ENCODE data around the gene BDKRB1.
A peak's percentile ranks its signal among the peaks of the same experiment; 100 is the strongest.

Gene BDKRB1

DNA sequence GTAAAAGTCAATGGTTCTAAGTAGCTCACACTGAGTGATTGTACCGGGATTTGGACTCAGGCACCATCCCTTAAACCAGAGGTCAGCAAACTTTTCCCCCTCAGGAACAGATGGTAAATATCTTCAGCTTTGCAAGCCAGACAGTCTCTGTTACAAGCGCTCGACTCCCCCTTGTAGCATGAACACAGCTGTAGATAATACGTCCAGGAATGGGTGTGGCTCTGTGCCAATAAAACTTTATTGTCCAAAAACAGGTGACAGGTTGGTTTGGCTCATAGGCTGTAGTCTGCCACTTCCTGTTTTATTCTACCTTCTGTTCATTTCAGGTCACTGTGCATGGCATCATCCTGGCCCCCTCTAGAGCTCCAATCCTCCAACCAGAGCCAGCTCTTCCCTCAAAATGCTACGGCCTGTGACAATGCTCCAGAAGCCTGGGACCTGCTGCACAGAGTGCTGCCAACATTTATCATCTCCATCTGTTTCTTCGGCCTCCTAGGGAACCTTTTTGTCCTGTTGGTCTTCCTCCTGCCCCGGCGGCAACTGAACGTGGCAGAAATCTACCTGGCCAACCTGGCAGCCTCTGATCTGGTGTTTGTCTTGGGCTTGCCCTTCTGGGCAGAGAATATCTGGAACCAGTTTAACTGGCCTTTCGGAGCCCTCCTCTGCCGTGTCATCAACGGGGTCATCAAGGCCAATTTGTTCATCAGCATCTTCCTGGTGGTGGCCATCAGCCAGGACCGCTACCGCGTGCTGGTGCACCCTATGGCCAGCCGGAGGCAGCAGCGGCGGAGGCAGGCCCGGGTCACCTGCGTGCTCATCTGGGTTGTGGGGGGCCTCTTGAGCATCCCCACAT, 7.6 kb downstream of the BDKRB1 start:
- DNase-seq: no peak

DNA sequence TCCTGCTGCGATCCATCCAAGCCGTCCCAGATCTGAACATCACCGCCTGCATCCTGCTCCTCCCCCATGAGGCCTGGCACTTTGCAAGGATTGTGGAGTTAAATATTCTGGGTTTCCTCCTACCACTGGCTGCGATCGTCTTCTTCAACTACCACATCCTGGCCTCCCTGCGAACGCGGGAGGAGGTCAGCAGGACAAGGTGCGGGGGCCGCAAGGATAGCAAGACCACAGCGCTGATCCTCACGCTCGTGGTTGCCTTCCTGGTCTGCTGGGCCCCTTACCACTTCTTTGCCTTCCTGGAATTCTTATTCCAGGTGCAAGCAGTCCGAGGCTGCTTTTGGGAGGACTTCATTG, 8.2 kb downstream of the BDKRB1 start:
- no peak for DNase-seq

DNA sequence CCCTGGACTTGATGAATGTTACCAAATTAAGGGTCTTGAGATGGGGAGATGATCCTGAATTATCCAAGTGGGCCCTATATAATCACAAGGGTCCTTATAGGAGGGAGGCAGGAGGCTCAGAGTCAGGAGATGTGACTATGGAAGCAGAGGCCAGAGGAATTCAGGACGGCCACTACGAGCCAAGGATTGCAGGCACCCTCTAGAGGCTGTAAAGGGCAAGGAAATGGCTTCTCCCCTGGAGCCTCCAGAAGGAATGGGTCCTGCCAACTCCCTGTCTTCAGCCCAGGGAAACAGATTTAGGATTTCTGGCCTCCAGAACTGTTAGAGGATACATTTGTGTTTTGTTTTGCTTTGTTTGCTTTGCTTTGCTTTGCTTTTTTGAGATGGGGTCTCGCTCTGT, 8.8 kb downstream of the BDKRB1 start:
- no peak for DNase-seq

DNA sequence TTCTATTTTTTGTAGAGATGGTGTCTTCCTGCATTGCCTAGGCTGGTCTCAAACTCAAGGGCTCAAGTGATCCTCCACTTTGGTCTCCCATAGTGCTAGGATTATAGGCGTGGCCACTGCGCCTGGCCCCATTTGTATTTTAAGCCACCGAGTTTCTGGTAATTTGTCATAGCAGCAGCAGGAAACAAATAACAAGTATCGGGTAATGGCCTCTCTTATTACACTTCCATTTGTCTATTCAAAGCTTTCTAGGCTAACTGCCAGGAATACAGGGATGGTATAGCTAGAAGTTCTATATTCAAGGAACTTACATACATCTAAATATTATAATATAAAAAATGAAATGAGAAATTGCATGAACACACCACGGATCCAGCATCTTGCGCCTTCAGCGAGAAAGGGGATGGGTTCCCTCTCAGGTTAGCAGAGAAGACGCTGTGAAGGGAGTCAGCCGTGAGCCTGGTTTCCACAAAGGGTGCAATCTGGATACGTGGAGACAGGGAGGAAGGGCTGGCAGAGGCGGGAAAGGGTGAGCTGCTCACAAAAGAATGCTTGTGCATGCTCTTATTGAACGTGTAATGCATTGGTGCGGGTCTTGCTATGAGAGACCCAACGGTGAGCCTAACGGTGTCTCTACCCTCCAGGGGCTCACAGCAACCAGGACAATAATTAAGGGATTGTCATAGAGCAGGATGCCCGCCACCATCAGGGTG, 9.5 kb downstream of the BDKRB1 start:
- peak; percentile 63 for DNase-seq

DNA sequence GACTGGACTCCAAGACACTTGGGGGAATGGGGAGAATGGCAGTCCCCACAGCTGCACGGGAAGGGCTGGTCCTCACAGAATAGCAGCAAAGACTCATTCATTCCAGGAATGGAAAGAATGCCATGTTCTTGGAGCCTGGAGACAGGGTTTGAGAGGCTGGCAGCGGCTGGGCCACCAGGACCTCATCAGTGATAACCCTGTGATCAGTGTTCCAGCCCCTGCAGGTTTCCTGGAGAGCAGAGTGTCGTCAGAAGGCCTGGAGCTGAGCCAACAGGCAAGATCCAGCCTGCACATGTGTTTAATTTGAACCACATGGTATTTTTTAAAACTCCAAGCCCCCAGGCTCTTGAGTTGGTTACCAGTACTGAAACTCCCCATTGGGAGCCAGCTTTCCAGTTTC, 11.3 kb downstream of the BDKRB1 start:
- peak; percentile 45 for DNase-seq

DNA sequence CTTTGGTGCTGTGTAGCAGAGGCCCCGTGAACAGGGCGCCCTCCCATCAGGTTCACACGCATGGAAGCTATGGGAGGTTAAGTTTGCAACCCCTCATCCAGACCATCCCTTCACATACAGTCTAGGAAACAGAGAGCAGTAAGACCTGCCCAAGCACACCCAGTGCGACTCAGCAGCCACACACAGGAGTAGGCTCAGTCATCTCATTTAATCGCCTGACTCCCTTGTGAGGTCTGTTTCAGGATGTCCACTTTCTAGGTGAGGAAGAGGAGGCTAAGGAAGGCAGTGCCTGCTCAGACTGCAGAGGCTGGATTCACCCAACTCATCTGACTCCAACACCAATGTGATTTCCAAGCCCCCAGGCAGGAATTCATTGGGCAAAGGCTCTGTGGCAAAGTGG, 11.9 kb downstream of the BDKRB1 start:
- DNase-seq: no peak

DNA sequence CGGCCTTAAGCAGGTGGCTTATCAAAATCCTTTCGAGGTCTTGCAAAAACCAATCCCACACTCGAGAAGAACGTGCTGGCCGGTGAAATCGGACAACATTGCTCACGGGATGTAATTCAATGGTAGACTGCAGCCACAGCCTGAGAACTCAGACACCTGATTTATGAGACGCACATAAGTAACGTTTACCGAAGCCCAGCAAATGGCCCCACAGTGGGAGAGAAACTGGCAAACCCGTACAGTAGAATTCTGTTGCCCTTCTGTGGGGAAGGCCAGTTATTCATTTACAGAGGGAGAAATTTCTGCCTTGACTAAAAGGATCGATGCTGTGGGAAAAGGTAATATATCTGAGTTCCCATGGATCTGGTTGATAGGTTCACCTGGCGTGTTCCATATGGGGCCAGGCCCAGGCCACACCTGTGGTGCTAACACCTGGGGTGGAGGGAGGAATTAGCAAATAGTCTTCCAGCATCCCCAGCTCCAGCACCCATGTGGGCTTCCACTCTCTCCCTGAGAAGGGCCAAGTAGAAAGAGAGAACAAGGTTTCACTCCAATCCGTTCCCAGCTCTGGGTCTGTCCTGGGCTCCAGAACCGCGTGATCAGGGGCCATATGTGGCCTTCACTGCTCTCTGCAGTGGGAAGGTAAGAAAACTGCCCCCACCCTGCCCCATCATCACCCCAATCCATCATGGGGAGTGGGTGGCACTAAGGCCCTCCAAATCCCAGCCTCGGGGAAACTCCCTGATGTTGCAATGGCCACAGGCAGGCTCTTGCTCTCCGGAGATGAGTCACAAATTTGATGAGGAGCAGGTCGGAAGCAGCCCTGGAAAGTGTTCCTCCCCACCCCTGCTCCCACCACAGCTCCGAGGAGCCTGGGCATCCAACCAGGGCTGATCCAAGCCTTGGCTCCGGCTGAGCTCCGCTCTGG, 12.7 kb downstream of the BDKRB1 start:
- DNase-seq: no peak

DNA sequence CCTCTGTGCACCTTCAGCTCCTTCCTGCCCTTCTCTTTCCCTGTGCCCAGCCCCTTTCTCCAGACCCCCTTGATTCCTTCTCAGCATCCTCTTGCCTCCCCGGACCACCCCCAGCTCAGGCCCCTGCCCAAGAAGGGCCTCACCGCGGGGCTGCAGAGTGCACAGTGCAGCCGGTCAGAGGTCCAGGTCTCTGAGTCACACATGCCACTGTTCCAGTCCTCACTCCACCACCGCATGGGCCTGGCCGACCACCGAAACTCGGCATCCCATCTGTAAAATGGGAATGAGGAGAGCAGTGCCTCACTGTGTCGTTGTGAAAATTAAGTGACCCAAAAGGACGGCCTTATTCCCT, 13.3 kb downstream of the BDKRB1 start:
- no peak for DNase-seq

DNA sequence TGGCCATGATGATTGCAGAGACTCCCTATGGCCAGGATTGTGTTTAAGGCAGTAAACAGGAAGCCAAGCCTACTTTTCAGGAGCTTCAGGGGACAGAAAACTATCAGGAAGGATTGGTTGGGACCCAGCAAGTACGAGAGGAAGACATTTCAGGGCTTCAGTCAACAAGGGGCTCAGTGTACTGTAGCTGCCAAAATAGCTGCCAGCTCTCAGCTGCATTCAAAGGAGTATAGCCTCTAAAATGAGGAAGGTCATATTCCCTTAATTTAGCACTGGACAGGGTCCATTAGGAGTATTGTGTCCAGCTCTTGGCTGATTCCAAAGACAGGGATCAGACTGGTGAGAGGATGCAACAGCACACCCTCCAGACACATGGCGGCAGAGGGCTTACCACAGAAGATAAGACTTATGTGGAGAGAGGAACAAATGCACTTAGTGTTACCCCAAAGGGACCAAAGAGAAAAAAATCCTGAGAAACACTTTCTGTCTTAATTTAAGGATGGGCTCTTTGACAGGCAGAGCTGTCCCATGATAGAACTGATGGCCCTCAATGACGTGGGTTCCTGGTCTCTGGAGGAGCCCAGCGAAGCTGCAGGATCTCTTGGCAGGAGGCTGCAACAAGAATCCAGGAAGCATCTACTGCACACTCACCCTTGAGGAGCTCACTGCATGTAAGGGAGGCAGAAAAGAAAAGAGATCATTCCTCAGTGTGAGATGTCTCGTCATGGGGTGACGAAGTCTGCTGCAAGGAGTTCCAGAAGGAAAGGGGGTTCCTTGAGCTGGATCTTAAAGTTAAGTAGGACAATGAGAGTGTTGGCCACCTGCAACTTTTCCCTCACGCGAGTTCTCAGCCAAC, 14.8 kb downstream of the BDKRB1 start:
- DNase-seq: no peak

DNA sequence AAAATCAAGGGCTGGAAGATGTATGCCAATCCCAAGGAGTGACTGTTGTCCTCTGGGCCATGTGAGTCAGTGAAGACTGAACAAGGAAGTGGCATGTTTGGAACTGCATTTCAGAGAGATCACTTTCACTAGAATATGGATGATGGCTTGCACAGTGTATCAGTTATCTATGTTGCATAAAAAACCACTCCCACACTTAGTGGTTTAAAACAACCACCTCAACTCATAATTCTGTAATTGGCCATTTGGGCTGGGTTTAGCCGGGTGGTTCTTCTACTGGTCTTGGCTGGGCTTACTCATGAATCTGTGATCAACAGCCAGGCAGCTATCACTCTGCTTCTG, 15.4 kb downstream of the BDKRB1 start:
- no peak for DNase-seq

DNA sequence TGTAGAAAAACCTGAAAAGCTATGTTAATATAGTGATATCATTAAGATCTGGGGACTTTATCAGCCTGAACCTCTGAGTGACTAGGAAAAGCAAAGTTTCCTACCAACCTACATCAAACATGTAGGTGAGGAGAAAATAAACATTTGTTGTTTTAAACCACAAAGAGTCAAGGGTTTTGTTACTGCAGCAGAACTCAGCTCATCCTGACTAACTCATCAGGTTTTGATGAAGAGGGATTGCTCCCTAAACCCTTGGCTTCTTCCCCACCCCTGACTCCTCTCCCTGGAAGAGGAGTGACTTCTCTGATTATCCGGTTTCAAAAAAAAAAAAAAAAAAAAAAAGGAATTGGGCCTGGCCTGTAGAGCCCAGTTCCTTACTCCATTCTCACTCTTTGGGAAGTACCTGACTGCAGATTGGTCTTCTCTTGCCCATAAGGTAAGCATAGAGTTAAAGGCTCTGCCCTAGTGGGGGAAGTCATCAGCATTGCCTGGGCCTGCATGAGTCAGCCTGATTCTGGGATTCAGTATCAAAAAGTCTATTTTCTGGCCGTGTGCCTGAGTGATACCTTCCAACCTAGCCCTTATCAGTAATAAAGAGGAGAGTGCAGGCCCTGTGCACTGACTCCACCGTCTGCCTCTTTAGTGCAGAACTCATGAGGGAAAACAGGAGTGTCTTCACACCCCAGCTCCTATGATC, 16.9 kb downstream of the BDKRB1 start:
- no peak for DNase-seq

DNA sequence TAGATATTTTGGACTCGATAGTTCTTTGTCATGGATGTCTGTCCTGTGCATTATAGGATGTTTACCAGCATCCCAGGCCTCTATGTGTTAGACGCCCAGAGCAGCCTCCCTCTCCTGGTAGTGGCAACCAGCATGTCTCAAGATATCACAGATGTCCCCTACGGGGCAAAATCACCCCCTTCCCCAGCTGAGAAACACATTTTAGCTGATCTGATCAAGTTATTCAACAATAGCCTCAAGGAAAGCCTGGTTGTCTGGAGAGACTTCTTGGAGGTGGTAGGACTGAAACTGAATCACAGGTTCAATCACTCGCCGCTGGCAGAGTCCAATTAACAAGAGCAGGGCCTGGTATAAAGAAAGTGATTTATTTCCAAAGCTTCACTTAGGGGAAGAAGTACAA, 17.6 kb downstream of the BDKRB1 start:
- no peak for DNase-seq

DNA sequence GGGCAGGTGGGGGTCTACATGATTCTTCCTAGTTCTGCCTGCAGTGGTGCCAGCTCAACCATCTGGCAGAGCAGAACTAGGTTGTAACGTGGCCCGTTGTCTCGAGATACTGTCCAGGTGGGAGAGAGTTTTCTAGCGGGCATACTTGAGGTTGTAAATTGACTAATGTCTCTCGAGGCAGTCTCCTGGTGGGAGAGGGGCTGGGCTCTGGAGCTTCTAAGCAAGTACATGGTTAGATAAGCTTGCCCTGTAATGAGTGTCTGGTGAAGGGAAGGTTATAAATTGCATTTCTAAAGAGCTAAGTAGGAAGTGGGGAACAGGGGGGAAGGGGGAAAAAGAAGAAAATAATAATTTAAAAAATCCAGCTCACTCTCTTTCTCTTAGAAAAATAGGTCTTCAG, 18.1 kb downstream of the BDKRB1 start:
- DNase-seq: no peak

DNA sequence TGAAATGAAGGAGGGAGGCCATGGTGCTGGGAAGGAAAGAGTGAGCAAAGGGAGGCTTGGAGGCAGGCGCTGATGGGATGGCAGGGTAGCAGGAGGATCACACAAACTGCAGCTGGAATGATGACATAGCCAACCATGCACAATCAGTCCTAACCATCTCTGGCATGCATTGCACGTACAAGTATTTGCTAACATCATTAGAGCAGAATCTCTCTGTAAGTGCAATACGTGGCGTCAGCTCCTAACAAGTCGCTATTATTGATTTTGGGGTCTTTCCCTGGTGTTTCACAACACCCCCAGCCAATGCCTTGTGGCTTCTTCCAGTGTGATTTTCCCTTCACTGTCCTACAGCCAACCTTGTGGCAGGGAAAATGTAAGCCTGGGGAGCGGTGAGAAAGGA, 18.5 kb downstream of the BDKRB1 start:
- DNase-seq: peak; percentile 26

DNA sequence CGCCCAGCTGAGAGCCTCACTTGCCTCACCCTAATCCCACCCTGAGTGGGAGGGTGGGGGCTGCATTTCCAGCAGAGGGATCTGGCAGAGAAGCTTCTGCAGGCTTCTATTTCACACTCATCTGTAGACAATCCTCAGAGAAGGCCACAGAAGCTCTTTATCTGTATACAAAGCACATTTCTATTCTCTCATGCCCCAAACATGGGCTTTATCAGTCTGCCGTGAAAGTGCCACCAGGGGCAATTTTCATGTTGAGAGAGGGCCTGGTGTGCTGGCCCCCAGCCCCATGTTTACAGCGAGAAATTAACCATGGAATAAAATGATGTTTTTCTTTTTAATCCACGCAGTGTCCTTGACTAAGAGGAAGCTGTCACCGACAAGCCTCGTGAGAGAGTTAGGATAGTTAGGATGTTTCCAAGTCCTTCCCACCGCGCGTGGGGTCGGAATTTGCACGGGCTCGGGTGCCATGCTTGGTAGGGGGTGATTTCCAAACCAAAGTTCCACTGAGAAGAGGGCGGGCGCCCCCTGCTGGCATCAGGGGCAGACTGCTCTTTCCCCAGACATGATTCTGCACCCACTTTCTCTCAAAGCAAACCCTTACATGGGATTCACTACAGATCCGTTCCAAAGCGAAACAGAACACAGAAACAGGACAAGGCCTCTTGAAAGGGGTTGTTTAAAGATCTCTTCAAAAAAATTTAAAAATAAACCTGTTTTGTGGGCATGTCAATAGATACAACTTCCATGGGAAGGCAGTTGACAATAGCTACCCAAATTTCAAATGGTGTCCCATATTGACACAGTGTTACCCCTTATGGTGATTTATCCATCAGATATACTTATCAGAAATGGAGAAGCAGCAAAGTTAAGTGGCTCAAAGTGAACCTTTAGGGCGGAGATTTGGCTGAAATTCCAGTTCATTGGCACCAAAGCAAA, 19.4 kb downstream of the BDKRB1 start:
- peak; percentile 67 for DNase-seq

DNA sequence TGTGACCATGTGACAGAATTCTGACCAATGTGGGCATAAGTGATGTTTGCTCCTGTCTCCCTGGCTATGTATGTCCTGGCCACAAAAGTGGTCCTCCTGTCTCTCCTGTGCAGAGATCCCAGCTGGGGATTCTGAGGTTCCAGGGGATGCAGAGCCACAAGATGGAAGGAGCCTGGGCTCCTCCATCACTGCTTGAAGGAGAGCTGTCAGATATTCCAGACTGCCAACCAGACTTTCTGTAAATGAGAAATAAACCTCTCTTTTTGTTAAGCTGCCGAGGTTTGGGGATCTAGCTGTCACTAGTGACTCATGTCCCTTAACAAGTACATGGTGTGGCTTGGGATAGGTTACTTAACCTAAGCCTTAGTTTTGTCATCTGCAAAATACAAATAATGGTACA, 21.9 kb downstream of the BDKRB1 start:
- no peak for DNase-seq

DNA sequence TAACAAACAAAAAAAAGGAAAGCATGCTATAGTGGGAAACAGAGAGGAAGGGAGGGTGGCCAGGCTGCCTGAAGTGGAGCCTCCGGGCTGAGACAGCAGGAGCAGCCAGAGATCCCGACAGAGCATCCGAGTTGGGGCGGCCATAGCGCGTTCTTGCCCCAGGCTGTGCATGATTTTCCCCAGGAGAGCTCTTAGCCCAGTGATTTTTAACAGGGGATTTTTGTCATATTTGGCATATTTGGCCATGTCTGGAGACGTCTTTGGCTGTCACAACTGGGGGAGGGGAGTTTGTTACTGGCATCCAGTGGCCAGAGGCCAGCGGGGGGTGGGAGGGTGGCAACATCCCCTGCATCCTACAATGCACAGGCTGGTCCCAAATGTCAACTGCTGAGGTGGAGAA, 23.6 kb downstream of the BDKRB1 start:
- no peak for DNase-seq

DNA sequence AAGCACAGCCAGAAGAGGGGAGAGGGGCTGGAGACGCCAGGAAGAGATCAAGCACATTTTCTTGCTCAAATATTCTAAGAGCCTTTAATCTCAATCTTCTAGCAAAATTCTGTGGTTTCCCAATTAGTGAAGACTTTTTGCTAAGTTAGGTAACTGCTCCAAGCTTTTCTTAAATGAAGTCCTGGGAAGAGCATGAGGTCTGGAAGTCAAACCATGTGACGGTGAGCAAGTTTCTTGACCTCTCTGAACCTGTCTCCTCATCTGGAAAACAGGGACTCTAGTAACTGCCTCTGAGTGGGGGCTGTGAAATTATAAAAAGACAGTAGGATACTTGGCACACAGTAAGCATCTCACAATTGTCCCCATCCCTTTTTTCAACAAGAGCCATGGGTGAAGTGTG, 24.1 kb downstream of the BDKRB1 start:
- DNase-seq: no peak

DNA sequence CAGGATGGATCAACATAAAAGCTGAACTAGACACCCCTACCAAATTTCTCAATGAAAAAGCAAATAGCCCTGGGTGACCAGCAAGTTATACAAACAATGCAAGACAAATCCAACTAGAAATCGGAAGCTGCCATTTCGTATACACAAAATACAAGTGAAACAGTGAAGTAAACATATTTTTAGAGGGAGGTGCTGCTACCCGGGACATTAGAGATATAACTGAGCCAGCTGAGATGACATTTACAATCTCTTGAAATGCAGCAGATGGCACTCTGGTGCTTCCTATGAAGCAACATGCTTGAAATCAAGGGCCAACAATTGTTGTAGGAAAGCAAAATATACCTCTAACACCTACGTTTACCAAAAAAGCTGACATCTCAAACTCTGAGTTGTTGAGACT, 25.5 kb downstream of the BDKRB1 start:
- peak; percentile 41 for DNase-seq

DNA sequence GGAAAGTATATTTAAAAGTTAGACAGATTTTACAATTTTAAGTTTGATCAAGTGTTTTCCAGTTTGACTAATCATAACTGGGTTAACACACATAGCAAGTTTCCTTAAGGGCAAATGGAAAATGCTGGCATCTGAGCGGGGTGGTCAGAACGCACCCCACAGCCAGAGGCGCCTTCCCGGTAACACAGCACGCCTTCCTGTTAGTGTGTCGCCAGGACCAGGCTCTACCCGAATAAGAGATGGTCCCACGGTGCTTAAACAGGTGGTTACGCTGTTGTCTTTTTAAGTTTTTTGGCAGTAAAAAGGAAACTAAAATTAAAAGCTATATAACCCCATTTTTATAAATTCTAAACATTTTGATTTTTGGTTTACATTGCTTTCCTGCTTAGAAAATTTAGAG, 28.0 kb downstream of the BDKRB1 start:
- no peak for DNase-seq

DNA sequence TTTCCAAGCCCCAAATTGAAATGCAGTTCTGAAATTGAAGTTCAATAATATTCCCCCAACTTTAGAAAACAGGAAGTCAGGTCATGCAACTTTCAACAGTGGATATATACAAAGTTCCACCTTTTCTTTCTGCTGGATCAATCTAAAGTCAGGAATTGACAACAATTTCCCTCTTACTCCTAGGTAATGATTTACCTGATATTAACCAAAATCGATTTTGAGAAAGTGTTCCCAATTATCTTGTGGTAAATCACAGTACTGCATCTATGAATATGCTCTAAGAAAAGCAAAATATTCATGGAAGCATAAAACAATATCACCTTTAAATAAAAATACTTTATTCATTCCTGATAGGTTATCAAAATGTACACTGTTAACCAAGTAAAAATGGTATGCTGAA, 28.4 kb downstream of the BDKRB1 start:
- DNase-seq: no peak
